H7 (cell line): ENCODE data around the gene CCS. TPM values are rescaled to one million over a fixed set of nuclear protein-coding genes. Genes with fewer than 3 reads are reported as not detected.
A peak's percentile ranks its signal among the peaks of the same experiment; 100 is the strongest.
"Not testable (repeated sequence)": the region's sequence is repeated elsewhere in the genome, so short reads cannot be mapped to it uniquely, and the experiment has no call there.

Experiments used
- DNase-seq: peaks from one replicate; pipeline ENCODE4 v3.0.0; 2012
- H3K27me3 ChIP-seq: 2 replicates; pipeline ENCODE4 v1.6.0; 2011; ENCODE audit warnings: mild to moderate bottlenecking, low read length; ENCODE audit not compliant: control insufficient read depth, insufficient read depth
- H3K36me3 ChIP-seq: replicated peaks from 2 replicates; pipeline ENCODE4 v1.5.1; 2011; ENCODE audit warnings: low read length; ENCODE audit not compliant: control insufficient read depth, insufficient read depth
- H3K4me3 ChIP-seq: 2 replicates; pipeline ENCODE4 v1.5.1; 2011; ENCODE audit warnings: low read depth, mild to moderate bottlenecking, control low read depth, low read length, moderate library complexity; ENCODE audit not compliant: insufficient read depth
- total RNA-seq: library from RNA; depleted of rRNA; stranded (reverse); fragments of >200 nt; shearing (Covaris generic); gene quantifications from 2 replicates; pipeline ENCODE4 v1.2.3, GENCODE V29; 2014; rRNA removed

The CCS gene
- total RNA-seq = 47.6 and 53.7 TPM in 2 replicates

DNA sequence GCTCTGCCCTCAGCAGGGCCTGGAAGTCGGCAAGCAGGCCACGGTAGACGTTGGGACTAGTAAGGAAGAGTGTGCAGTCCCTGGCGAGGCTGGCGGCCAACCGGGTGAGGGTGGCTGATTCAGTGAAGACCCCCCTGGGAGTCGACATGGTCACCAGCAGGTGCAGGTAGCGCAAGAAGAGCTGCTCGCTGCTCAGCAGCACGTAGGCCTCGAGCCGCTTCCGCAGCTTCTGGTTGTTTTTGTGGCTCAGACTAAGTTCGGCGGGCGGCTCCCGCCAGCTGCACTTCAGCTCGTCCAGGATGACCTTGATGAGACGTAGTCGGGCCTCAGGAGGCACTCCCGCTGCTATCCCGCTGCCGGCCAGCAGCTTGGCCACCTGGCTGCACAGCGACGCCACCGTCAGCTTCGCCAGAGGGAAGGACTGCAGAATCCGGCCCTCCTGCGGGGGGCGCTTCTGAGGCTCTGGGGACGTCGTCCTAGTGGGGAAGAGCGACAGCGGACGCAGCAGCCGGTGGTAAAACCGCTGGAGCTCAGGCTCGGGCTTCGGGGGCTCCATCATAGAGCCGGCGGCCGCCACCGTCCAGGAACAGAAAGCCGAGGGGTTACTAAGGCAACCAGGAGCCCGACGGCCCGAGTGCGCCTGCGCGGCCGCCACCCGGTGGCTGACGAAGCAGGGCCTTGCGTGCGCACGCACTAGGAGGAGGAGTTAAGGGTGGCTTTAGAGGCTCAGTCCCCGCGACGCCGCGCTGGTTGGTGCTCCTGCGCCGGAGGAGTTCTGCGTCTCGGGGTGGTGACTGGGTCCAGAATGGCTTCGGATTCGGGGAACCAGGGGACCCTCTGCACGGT, at the start of gene CCS, which contains the start of gene CCDC87:
Gene CCS, plus strand, starts transcription at position 729 of the 846 bp plus-strand sequence. Its CDS starts 77 bp downstream, at position 806.
Gene CCDC87, minus strand, starts transcription at position 607 of the 846 bp plus-strand sequence. Its CDS starts 48 bp downstream, at position 559.
- H3K27me3 ChIP-seq = no peaks in the 10 kb centered on the region
- peak within 1 kb of the TSS; percentile 57 for H3K4me3 ChIP-seq
- peaks cover 2% of the 10 kb centered on the region; the same call in 1 of the 2 replicates for H3K36me3 ChIP-seq
- peak; percentile 100 for DNase-seq

GRCh38 chr11:66543263-66544107, 49.5 kb upstream of the CCS start:
- Histone ChIP-seq H3K36me3 (peaks cover 4% of the 10 kb centered on the region), H3K4me3 (no peak overlapping the region), H3K27me3 (no peaks in the 10 kb centered on the region)
- peak; percentile 80 for DNase-seq

- not testable (repeated sequence) for H3K27me3 ChIP-seq, DNase-seq, H3K36me3 ChIP-seq
- peak overlapping the region; percentile 65 for H3K4me3 ChIP-seq
These were observed 48.0 kb upstream of the CCS start for GRCh38 chr11:66544952-66545351.

GRCh38 chr11:66545701-66546367, 47.2 kb upstream of the CCS start, which contains the start of gene ZDHHC24:
TSS of gene ZDHHC24 (minus strand) at chr11:66546048. CDS start at chr11:66546003, 45 bp downstream.
- DNase-seq = peak; percentile 99
- Histone ChIP-seq H3K4me3 (peak within 1 kb of the TSS; percentile 65), H3K36me3 (peaks cover 4% of the 10 kb centered on the region), H3K27me3 (no peaks in the 10 kb centered on the region)

DNA sequence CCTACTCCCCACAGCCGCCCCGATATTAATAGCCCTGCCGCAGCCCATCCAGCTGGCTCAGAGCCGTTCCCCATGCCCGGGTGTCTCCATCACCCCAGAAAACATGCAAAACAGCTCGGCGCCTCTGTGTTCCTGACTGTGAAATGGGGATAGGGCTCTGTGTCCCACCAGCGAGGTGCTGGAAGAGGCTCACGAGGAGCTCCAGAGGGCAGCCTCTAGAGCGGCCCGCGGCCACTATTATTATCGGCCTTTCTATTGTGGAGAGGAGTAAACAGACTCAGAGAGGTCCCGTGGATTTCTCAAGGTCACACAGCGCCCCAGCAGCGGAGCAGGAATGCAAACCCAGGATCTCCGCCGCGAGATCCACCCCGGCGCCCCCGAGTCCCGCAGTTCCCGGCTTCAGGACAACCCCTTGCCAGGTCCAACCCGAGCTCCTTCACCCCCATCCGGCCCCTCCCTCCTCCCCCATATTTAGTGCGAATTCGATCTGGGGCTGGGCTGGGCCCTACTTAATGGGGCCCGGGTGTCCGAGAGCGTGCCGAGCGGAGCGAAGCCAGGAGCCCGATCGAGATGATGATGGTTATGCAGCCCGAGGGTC, 46.5 kb upstream of the CCS start, which contains the start of gene ACTN3:
Gene ACTN3, plus strand, starts transcription at position 536 of the 598 bp plus-strand sequence. Its CDS starts 35 bp downstream, at position 571.
- peak; percentile 96 for DNase-seq
- Histone ChIP-seq H3K27me3 (no peaks in the 10 kb centered on the region), H3K36me3 (peaks cover 5% of the 10 kb centered on the region), H3K4me3 (peak within 1 kb of the TSS; percentile 65)

GRCh38 chr11:66546966-66547661, 45.9 kb upstream of the CCS start:
- Histone ChIP-seq H3K4me3 (peak overlapping the region; percentile 65), H3K27me3 (no peaks in the 10 kb centered on the region), H3K36me3 (peaks cover 1% of the 10 kb centered on the region)
- peak; percentile 77 for DNase-seq

DNA sequence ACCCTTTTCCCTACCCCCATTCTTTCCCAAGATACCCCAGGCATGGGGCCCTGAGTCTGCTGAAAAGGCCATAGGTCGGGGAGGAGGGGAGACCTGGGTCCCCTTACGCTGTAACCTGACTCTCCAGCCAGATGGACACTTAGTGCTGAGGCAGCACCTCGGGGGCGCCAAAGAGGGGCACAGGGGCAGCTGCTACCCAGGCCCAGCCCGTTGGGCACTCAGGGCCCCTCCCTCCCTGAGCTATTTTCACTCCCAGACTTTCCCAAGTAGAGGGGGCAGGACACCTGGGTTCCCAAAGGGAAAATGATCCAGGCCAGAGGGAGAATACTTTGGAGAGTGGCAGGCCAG, 45.3 kb upstream of the CCS start:
- H3K4me3 ChIP-seq = peak overlapping the region; percentile 65
- no peaks in the 10 kb centered on the region for H3K27me3 ChIP-seq
- H3K36me3 ChIP-seq = peaks cover 1% of the 10 kb centered on the region; the same call in 1 of the 2 replicates
- peak; percentile 89 for DNase-seq

GRCh38 chr11:66548041-66548440, 44.9 kb upstream of the CCS start:
- Histone ChIP-seq H3K27me3 (no peaks in the 10 kb centered on the region), H3K4me3 (no peak overlapping the region), H3K36me3 (peaks cover 1% of the 10 kb centered on the region; the same call in 1 of the 2 replicates)
- no peak for DNase-seq

DNA sequence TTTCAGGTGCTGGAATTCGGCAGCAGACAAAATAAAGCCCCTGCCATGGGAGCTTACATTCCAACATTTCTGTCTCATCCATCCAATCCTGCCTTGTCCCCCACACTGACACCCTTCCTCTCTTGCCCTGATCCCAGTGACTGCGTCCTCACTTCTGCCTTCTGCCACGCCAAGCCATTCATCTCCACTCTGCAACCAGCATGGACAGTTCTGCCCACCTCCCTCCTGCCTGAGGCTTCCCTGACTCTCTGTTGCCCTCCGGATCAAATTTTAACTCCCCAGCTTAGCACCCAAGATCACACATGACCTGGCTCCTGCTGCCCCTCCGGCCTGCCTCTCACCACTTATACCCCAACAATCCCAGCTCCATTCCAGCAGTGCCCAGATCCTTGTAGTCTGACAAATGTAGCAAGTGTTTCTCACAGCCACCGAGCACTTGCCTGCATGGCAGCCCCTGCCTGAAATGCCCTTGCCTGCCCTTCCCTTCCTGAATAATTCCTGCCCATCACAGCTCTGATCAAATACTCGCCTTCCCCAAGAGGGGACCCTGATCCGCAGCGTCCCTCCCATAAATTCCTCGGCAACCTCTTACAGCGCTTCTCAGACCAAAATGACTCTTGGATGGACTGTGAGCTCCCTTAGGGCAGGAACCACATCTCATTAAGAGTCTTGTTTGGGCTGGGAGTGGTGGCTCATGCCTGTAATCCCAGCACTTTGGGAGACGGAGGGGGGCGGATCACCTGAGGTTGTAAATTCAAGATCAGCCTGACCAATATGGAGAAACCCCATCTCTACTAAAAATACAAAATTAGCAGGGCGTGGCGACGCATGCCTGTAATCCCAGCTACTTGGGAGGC, 44.0 kb upstream of the CCS start:
- DNase-seq = peak; percentile 41
- peaks cover 1% of the 10 kb centered on the region for H3K36me3 ChIP-seq
- no peak overlapping the region for H3K4me3 ChIP-seq
- H3K27me3 ChIP-seq = no peaks in the 10 kb centered on the region

- no peak for DNase-seq
These were observed 43.3 kb upstream of the CCS start for GRCh38 chr11:66549696-66550095.

GRCh38 chr11:66550887-66551286, 42.1 kb upstream of the CCS start:
- H3K27me3 ChIP-seq = no peaks in the 10 kb centered on the region
- peaks cover 2% of the 10 kb centered on the region for H3K36me3 ChIP-seq
- DNase-seq = no peak
- no peak overlapping the region for H3K4me3 ChIP-seq

More at GRCh38 chr11:66549696-66550095, 43.3 kb upstream of the CCS start:
- no peaks in the 10 kb centered on the region for H3K27me3 ChIP-seq
- no peak overlapping the region for H3K4me3 ChIP-seq
- H3K36me3 ChIP-seq = peaks cover 1% of the 10 kb centered on the region

DNA sequence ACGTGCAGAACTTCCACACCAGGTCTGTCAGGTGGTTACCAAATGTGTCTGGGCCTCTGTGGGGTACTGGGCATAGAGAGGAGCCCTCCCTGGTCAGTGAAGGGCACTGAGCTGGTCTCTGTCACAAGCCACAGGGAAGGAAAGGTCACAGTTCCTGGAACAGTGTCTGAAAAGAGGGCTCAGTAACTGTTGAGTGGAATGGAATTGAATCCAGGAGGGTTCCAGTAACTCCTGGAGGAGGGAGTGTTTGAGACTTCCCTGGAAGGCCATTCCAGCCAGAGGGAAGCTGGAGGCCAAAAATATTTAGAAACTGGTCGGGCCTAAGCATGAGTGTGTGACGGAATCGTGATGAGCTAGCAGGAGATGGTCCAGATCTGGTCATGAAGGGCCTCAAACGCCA, 38.4 kb upstream of the CCS start:
- peaks cover 12% of the 10 kb centered on the region for H3K36me3 ChIP-seq
- DNase-seq = no peak
- no peaks in the 10 kb centered on the region for H3K27me3 ChIP-seq
- no peak overlapping the region for H3K4me3 ChIP-seq
